ENCODE results near the gene OSBPL10. TPM values are rescaled to one million over a fixed set of nuclear protein-coding genes. Genes with fewer than 3 reads are reported as not detected.
"Not testable (repeated sequence)": the region's sequence is repeated elsewhere in the genome, so short reads cannot be mapped to it uniquely, and the experiment has no call there.

OSBPL10 gene
- polyA plus RNA-seq, 1 donor from 2014 or later = 2.0 TPM

DNA sequence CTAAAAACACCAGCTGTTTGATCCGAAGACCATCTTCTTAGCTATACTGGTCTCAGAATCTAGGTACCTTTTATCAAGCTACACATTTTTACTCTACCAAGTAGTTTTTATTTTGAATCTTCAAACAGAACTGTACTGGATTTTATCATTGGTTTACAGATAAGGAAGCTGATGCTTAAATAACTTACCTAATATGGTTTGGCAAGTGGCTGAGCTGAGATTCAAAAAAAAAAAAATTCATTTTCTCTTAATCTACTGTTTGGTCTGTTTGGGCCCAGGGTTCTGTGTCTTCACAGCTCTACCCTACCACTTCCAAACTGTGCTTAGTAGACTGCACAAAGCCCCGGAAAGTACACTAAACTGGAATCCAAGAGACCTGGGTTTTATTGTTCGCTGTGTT lies 36.2 kb upstream of the OSBPL10 start:
- no peaks in the 10 kb centered on the region for H3K9me3 ChIP-seq (ENCODE audit: low read length)
- no peaks in the 10 kb centered on the region for H4K20me1 ChIP-seq (ENCODE audit: insufficient read depth)
- no peak overlapping the region for H2AFZ ChIP-seq (ENCODE audit: low read depth, low read length)
- no peak overlapping the region for H3K27ac ChIP-seq (ENCODE audit: low read length)
- no peak overlapping the region for H3K9ac ChIP-seq (ENCODE audit: low read length)
- TF ChIP-seq TAF1 (IDR thresholded peaks at IDR 0.05; ENCODE audit: low read depth) (no peak), RAD21 (conservative IDR thresholded peaks at IDR 0.05) (no peak), MXI1 (conservative IDR thresholded peaks at IDR 0.05; ENCODE audit: poor library complexity, severe bottlenecking) (no peak), POLR2AphosphoS5 (IDR thresholded peaks at IDR 0.05) (no peak), SMC3 (conservative IDR thresholded peaks at IDR 0.05; ENCODE audit: poor library complexity) (no peak), EP300 (conservative IDR thresholded peaks at IDR 0.05; ENCODE audit: poor library complexity, severe bottlenecking) (no peak), EZH2 (IDR thresholded peaks at IDR 0.05; ENCODE audit: borderline replicate concordance, insufficient read depth, low read length, poor library complexity, severe bottlenecking) (no peak)
- TF ChIP-seq, protein P1, sequence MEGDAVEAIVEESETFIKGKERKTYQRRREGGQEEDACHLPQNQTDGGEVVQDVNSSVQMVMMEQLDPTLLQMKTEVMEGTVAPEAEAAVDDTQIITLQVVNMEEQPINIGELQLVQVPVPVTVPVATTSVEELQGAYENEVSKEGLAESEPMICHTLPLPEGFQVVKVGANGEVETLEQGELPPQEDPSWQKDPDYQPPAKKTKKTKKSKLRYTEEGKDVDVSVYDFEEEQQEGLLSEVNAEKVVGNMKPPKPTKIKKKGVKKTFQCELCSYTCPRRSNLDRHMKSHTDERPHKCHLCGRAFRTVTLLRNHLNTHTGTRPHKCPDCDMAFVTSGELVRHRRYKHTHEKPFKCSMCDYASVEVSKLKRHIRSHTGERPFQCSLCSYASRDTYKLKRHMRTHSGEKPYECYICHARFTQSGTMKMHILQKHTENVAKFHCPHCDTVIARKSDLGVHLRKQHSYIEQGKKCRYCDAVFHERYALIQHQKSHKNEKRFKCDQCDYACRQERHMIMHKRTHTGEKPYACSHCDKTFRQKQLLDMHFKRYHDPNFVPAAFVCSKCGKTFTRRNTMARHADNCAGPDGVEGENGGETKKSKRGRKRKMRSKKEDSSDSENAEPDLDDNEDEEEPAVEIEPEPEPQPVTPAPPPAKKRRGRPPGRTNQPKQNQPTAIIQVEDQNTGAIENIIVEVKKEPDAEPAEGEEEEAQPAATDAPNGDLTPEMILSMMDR (IDR thresholded peaks at IDR 0.05; ENCODE audit: poor library complexity, severe bottlenecking) = no peak
- TF ChIP-seq, protein P2, sequence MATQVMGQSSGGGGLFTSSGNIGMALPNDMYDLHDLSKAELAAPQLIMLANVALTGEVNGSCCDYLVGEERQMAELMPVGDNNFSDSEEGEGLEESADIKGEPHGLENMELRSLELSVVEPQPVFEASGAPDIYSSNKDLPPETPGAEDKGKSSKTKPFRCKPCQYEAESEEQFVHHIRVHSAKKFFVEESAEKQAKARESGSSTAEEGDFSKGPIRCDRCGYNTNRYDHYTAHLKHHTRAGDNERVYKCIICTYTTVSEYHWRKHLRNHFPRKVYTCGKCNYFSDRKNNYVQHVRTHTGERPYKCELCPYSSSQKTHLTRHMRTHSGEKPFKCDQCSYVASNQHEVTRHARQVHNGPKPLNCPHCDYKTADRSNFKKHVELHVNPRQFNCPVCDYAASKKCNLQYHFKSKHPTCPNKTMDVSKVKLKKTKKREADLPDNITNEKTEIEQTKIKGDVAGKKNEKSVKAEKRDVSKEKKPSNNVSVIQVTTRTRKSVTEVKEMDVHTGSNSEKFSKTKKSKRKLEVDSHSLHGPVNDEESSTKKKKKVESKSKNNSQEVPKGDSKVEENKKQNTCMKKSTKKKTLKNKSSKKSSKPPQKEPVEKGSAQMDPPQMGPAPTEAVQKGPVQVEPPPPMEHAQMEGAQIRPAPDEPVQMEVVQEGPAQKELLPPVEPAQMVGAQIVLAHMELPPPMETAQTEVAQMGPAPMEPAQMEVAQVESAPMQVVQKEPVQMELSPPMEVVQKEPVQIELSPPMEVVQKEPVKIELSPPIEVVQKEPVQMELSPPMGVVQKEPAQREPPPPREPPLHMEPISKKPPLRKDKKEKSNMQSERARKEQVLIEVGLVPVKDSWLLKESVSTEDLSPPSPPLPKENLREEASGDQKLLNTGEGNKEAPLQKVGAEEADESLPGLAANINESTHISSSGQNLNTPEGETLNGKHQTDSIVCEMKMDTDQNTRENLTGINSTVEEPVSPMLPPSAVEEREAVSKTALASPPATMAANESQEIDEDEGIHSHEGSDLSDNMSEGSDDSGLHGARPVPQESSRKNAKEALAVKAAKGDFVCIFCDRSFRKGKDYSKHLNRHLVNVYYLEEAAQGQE (IDR thresholded peaks at IDR 0.05; ENCODE audit: borderline replicate concordance) = no peak
- H3K4me3 ChIP-seq (ENCODE audit: low read length) = no peak overlapping the region
- H3K4me2 ChIP-seq (ENCODE audit: low read length) = no peak overlapping the region
- H3K27me3 ChIP-seq (ENCODE audit: insufficient read depth, low read depth, low read length) = no peaks in the 10 kb centered on the region
- H3F3A ChIP-seq (ENCODE audit: insufficient read depth, low read length, poor library complexity, severe bottlenecking) = no peaks in the 10 kb centered on the region
- H3K9me2 ChIP-seq (ENCODE audit: insufficient read depth, low read length) = no peaks in the 10 kb centered on the region
- H3K36me3 ChIP-seq (ENCODE audit: insufficient read depth, low read length) = no peaks in the 10 kb centered on the region
- no peaks in the 10 kb centered on the region for H3K79me2 ChIP-seq (replicated peaks; ENCODE audit: insufficient read depth, low read length)

DNA sequence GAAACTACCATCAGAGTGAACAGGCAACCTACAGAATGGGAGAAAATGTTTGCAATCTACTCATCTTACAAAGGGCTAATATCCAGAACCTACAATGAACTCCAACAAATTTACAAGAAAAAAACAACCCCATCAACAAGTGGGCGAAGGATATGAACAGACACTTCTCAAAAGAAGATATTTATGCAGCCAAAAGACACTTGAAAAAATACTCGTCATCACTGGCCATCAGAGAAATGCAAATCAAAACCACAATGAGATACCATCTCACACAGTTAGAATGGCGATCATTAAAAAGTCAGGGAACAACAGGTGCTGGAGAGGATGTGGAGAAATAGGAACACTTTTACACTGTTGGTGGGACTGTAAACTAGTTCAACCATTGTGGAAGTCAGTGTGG lies 34.6 kb upstream of the OSBPL10 start:
- not testable (repeated sequence) for H3K79me2 ChIP-seq (replicated peaks; ENCODE audit: insufficient read depth, low read length); H3K9me2 ChIP-seq (ENCODE audit: insufficient read depth, low read length); H3K9me3 ChIP-seq (ENCODE audit: low read length); H4K20me1 ChIP-seq (ENCODE audit: insufficient read depth); H3K4me2 ChIP-seq (ENCODE audit: low read length); H3K36me3 ChIP-seq (ENCODE audit: insufficient read depth, low read length); H3K27ac ChIP-seq (ENCODE audit: low read length); H3F3A ChIP-seq (ENCODE audit: insufficient read depth, low read length, poor library complexity, severe bottlenecking); H3K9ac ChIP-seq (ENCODE audit: low read length); H3K27me3 ChIP-seq (ENCODE audit: insufficient read depth, low read depth, low read length); H2AFZ ChIP-seq (ENCODE audit: low read depth, low read length); H3K4me3 ChIP-seq (ENCODE audit: low read length)

DNA sequence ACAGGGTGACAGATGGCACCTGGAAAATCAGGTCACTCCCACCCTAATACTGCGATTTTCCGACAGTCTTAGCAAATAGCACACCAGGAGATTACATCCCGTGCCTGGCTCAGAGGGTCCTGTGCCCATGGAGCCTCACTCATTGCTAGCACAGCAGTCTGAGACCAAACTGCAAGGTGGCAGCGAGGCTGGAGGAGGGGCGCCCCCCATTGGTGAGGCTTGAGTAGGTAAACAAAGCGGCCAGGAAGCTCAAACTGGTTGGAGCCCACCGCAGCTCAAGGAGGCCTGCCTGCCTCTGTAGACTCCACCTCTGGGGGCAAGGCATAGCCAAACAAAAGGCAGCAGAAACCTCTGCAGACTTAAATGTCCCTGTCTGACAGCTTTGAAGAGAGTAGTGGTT lies 29.6 kb upstream of the OSBPL10 start:
- not testable (repeated sequence) for H3K9me3 ChIP-seq (ENCODE audit: low read length); H3K9ac ChIP-seq (ENCODE audit: low read length); H3F3A ChIP-seq (ENCODE audit: insufficient read depth, low read length, poor library complexity, severe bottlenecking); H3K4me2 ChIP-seq (ENCODE audit: low read length); H3K27me3 ChIP-seq (ENCODE audit: insufficient read depth, low read depth, low read length); H4K20me1 ChIP-seq (ENCODE audit: insufficient read depth); H3K27ac ChIP-seq (ENCODE audit: low read length); H2AFZ ChIP-seq (ENCODE audit: low read depth, low read length); H3K36me3 ChIP-seq (ENCODE audit: insufficient read depth, low read length); H3K4me3 ChIP-seq (ENCODE audit: low read length); H3K79me2 ChIP-seq (replicated peaks; ENCODE audit: insufficient read depth, low read length); H3K9me2 ChIP-seq (ENCODE audit: insufficient read depth, low read length)

Measured in neural cell (in vitro differentiated cells).